ENCODE measurements around the gene NAT8.
"Not testable (repeated sequence)": the region's sequence is repeated elsewhere in the genome, so short reads cannot be mapped to it uniquely, and the experiment has no call there.

GRCh38 chr2:73679951-73680571 lies 37.8 kb upstream of the NAT8 start:
- TF ChIP-seq CTCF (IDR thresholded peaks at IDR 0.05) = peak in 3 of 4 experiments; percentile 35 to 49 (median 40)
- not testable (repeated sequence) for TF ChIP-seq POLR2A, POLR2AphosphoS5 (IDR thresholded peaks at IDR 0.05)
